ENCODE measurements around the gene RASA3.
"Not testable (repeated sequence)": the region's sequence is repeated elsewhere in the genome, so short reads cannot be mapped to it uniquely, and the experiment has no call there.

The RASA3 gene

DNA sequence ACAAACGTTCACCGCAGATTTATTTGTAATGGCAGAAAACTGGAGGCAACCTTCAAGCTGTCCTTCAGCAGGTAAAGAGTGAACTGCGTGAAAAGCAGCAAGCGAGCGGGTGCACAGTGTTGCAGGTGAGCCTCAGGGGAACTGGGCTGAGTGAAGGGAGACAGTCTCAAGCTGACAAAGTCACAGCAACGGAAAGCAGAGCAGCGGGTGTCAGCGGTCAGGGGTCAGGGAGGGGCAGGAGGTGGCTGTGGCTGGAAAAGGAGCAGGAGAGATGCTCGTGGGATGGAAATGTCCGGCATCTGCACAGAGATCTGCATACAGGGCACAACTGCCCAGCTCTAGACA lies 8.5 kb upstream of the RASA3 start:
- peak; percentile 37 for DNase-seq

DNA sequence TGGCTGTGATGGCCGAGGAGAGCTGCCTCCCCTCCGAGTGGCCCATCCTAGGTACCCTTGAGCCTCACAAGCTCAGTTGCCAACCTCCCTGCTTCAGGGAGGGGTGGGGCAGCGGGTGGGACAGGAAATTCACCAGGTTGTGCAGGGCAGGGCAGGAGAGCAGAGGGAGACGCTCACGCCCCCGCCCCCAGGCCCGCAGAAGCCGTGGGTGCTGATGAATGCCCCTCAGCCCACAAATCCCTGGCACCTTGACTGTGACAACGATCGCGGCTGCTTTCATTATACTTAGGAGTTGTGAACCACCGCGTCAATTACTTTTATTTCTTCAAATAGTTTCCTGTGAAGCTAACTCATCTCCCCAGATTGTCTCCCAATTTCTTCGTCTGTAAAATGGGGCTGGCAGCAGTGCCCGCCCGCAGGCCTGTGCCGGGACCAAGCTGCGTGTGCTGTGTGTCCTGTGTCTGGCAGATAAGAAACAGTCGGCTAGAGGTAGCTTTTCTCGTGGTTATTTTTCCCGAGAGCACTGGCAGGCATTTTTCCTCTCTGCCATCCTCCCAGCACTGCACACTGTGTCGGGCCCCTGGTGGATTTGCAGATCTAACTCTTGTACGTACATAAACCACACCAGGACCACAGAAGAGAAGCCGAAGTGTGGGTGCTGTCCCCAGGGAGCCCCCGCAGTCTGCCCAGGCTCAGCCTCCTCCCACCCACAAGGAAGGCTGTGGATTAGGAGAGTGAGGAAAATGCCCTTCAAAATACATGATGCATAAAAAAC lies 7.9 kb upstream of the RASA3 start:
- DNase-seq: peak; percentile 45

DNA sequence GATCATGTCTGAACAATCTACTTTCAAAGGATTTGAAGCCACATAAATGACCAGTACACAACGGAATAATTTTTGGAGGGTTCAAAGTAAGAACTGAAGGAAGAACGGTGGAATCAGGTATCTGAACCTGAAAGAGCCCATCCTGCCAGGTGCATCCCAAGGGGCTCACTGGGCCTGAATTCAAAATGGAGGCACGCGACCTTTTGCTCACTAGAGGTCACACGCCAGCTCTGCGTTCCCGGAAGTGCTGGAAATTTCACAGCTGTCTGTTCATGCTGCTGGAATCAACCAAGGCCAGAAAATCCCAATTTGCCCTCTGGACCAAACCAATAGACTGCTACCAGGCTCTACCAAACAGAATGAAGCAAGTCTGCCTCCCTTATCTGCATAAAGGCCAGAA lies 4.2 kb upstream of the RASA3 start:
- peak; percentile 2 for DNase-seq

DNA sequence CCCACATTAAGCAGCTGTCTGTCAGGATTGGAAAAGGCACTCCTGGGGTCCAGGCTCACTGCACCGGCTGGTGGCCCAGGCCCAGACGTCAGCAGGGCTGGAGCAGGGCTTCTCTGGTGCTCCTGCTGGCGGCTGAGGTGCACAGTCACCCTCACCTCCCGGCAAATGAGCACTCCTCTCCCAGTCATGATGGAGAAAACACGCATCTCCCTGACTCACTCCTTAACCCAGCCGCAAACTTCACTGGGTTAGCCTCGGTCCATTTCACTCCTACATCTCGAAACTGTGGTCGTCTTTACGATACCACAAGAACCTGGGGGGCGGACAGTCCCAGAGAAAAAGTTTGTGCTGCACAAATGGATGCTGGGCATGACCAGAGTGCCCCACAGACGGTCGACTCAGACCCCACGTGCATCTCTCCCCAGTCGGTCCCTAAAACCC lies 3.3 kb upstream of the RASA3 start:
- peak; percentile 4 for DNase-seq

DNA sequence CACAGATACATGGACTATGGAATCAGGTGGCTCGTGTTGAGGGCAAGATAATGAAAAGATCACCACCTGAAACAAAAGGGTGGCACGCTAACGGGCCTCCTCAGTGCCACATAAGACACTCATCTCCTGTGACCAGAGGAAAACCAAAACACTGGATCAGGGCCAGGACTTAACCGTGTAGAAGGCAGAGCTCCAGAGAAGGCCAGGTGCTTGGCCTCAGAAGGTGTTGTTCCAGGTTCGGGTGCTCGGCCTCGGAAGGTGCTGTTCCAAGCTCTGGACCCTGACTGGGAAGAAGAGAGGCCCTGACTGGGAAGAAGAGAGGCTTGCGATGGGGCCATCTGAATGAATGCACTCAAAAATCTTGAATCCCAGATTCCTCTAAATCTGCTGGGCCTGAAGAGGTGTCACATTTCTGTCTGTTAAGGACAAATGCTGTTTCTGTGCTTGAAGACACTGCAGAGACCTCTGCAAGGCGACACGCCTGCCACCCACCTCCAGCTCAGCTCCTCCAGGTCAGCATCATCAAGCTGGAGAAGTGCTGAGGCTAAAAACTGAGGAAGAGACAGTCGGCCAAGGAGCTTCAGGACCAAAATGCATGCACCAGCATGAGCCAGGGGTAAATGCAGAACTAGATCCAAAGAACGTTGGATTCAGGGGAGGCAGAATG lies 2.7 kb upstream of the RASA3 start:
- no peak for DNase-seq

DNA sequence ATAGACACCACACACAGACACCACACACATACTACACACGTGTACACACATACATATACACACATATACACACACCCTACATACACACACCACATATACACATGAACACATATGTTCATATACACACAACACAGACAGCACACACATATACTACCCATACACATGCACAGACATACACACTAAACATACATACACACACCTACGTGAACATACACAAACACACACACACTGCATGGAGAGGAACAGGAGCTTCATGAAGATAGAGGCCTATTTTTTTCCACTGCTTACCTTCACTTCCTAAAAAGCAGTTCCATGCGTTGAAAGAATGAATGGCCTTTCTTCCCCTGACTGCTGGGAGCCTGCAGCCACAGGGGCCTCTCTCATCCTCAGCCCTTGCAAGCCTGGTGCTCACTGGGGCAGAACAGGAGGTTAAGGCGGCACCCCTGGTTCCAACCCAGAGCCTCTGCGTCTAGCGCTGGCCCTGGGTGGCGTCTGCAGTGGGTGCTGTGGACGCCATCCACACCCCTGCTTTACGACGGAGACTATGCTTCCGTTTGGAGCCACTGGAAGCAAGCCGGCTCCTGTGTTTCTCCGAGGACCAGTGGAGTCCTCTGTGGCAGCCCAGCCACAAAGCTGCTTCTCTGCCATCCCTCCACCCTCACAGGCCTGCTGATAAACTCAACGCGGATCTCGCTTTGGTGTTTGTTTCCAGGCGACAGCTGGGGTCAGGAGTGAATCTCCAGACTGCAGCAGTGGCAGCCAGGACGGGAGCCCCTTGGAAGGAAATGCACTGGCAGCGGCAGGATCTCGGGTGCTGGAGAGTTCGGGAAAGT lies 1.9 kb upstream of the RASA3 start:
- DNase-seq: no peak

DNA sequence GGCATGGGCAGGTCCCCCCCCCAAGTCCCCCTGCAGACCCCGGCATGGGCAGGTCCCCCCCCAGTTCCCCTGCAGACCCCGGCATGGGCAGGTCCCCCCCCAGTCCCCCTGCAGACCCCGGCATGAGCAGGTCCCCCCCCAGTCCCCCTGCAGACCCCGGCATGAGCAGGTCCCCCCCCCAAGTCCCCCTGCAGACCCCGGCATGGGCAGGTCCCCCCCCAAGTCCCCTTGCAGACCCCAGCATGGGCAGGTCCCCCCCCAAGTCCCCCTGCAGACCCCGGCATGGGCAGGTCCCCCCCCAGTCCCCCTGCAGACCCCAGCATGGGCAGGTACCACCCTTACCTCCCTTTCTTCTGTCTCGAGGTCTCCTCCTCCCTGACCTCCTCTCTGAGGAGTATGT lies 1.1 kb upstream of the RASA3 start:
- DNase-seq: not testable (repeated sequence)

DNA sequence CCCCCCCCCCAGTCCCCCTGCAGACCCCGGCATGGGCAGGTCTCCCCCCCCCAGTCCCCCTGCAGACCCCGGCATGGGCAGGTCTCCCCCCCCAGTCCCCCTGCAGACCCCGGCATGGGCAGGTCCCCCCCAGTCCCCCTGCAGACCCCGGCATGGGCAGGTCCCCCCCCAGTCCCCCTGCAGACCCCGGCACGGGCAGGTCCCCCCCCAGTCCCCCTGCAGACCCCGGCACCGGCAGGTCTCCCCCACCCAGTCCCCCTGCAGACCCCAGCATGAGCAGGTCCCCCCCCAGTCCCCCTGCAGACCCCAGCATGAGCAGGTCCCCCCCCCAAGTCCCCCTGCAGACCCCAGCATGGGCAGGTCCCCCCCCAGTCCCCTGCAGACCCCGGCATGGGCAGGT lies 703 bp upstream of the RASA3 start:
- DNase-seq: not testable (repeated sequence)

GRCh38 chr13:114131583-114132418 lies 622 bp downstream of the RASA3 start:
- DNase-seq: peak; percentile 47

DNA sequence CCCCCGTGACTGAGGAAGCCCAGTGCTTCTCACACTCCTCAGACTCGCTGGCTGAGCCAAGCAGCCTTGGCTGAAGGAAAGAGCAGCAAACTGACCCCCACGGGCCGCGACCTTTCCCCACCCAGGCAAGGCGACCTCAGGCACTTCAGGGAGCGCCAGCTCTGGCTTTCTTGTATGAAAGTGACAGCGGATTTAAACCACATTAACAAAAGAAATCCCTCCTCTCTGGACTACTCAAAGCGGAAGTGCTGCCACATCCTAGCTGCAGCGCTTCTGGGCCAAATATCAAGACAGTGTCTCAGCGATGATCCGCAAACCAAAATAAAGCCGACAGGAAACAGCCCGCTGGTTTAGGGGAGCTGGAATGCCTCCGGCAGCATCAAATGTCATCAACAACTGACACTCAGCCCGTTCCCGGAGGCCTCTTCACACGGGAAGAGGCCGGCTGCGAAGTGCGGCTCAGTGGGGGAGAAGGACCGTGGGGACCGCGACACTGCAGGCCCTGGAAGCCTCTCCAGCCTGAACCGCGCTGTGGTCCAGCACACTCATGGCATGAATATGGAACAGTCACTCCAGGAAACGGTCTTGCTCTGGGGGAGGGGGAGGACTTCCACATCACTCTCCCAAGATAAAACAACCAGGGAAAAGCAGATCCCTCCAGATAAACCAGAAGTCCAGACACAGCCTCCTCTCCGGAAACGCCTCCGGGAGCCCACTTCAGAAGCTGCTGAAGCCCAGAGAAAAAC lies 1.4 kb downstream of the RASA3 start:
- DNase-seq: peak; percentile 44

GRCh38 chr13:114130131-114130836 lies 2.1 kb downstream of the RASA3 start:
- no peak for DNase-seq

DNA sequence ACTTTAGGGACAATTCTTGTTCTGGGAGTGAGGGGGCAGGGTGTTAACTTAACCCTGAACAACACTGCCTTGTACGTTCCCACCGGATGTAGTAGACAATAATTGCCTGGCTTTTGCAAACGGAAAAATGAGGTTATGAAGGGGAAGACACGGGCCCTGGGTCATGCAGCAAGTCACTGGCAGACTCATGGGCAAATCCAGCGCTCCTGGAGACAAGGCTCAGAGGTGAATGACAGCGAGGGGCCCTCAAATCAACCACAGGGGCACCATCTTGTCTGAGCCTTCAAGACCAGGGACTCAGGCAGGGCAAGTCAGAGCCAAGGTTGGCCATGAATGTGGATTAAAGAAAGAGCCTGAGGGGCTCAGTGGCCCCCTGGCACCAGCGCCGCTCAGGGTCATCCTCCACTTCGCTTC lies 2.8 kb downstream of the RASA3 start:
- DNase-seq: no peak

DNA sequence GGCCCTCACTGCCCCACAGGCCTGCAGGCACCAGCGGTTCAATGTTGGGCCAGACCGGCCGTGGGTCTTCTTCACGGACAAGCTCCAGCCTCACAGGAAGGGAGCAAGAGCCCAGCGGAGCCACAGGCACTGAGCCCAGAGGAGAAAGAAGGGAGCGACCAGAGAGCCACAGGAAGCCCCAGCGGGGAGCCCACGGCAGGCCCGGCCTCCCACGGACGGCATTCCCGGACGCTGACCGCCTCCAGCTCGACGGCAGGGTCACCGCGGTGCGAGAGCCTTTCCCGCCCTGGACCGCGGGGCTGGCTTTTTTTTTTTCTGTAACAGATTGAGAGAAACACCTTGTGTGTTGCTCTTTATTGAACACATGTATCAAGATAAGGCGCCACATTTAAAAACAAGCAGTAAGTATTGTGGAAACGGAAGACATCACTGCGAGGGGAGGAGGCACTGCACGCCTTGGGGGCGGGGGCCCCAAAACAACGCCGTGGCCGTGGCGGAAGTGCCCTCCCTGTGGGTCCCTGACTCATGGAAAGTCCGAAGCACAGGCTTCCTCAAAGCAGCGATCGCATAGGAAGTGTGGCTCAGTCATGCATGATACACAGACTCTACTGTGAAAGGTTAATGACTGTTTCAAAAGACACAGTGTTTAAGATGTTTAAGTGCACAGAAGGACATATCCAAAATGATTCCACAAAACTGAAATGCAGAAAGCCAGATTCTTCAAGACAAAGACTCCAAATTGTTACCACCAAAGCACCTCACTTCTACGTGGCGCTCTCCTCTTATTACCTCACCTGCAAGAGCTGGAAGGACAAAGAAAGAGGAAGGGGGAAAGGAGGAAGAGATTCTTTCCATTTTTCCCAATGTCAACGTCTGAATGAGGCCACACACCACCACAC lies 3.5 kb downstream of the RASA3 start:
- peak; percentile 93 for DNase-seq

DNA sequence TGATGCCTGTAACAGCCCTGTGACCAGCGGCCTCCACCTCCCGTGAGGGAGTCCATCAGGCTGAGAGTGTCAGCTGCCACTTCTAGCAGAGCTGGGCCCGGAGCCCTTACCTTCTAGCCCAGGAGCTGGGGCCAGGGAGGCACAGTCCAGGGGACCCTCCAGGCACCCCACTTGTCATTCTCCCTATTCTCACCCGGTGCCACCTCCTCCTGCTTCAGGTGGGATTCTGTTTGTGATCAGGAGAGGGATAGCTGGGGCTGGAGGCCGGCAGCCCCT lies 4.1 kb downstream of the RASA3 start:
- DNase-seq: no peak

DNA sequence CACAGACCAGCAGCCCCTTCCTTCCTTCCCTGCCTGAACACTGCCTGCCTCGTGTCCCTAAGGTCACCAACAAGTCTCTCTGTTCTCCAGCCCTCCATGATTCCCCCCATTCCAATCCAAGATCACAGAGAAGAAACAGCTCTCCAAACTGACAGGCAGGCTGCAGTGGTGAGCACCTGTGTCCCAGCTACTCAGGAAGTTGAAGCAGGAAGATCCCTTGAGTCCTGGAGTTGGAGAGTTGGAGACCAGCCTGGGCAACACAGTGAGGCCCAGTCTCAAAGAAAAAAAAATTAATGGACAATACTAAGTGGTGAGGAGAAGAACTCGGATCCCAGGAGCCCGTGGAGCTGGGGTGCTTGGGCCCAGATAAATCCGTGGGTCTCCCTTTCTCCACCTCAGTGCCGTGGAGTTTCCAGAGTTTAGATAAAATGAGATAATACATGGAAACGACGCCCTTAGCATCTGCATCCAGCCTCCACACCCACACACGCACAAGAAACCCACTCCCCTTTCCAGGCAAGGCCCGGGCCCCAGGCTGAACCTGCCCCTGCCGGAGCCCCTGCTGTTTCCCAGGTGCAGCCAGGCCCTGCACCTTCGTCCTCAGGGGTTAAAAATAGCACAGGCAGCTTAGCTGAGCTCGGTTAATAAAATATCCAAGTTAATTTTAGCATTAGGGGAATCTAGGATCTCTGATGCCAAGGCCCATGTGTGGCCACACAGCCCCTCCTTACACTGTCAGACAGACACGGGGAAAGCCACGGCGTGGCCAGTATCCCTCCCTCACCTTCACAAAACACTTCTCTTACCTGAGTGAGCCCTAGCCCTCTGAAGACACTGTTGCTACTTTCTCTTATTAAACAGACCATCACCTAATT lies 4.7 kb downstream of the RASA3 start:
- no peak for DNase-seq

- no peak for DNase-seq
These were observed 5.5 kb downstream of the RASA3 start for GRCh38 chr13:114126789-114127472.

- DNase-seq: not testable (repeated sequence)
These were observed 6.3 kb downstream of the RASA3 start for GRCh38 chr13:114126086-114126485.

DNA sequence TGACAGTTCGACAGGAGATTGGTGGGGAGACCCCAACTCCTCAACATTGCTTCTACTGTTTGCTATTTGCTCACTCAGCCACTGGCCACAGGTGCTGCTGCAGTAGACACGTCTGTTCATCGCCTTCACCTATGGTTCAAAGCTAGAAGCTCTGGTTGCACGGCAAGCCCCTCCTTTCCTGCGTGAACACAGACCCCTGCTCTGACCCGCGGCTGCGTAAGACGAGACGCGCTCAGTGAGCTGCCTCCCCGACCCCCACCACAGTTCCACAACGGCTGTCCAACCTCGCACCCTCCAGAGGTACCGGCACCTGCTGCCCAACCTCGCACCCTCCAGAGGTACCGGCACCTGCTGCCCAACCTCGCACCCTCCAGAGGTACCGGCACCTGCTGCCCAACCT lies 6.8 kb downstream of the RASA3 start:
- DNase-seq: no peak

- DNase-seq: peak; percentile 79
These were observed 7.5 kb downstream of the RASA3 start for GRCh38 chr13:114124921-114125320.

Measured in activated naive CD4-positive, alpha-beta T cell treated with anti-CD3 and anti-CD28 coated beads, Interleukin-2, amount 50 U/mL, for 16 hours (primary cell).